IMR-90 (cell line): ENCODE results near the gene NPHS1. TPM values are rescaled to one million over a fixed set of nuclear protein-coding genes. Genes with fewer than 3 reads are reported as not detected.

Experiments used
- ATAC-seq: fragments of 200-7000 bp; cut with Tn5 transposase; 2 replicates; pipeline ENCODE4 v1.9.1; 2020; ENCODE audit warnings: low read depth, mild to moderate bottlenecking, moderate library complexity
- BruUV-seq: library from RNA; stranded (reverse); fragments of 400-500 nt; replicated peaks from 2 replicates; lab custom pipeline; 2021; lab: Mats Ljungman, UMichigan
- CTCF ChIA-PET: fragments of 300-600 bp; formaldehyde crosslinking; extraction: SDS; loops from one replicate; lab custom pipeline; 2021; ENCODE audit warnings: antibody characterized with exemption; lab: Yijun Ruan, JAX
- POLR2A ChIA-PET: fragments of 300-600 bp; sonication (Branson Sonifier 250); formaldehyde crosslinking; loops from one replicate; lab custom pipeline; 2022; ENCODE audit warnings: antibody characterized with exemption; ENCODE audit not compliant: unreplicated experiment; lab: Charles Lee
- DNase-seq: peaks from one replicate; pipeline ENCODE4 v3.0.0; 2013
- H2AFZ ChIP-seq: replicated peaks from 2 replicates; pipeline ENCODE3; 2013; ENCODE audit warnings: low read length, mild to moderate bottlenecking; ENCODE audit not compliant: poor library complexity
- H2AK5ac ChIP-seq: 2 replicates; pipeline ENCODE4 v1.6.1; 2013; ENCODE audit warnings: low read depth, low read length, inconsistent platforms
- H2AK9ac ChIP-seq: replicated peaks from 2 replicates; pipeline ENCODE3; 2013; ENCODE audit warnings: mild to moderate bottlenecking, low read depth, low read length, moderate library complexity; ENCODE audit not compliant: poor library complexity
- H2BK120ac ChIP-seq: 2 replicates; pipeline ENCODE4 v1.6.1; 2013; ENCODE audit warnings: low read depth, low read length, inconsistent platforms
- H2BK15ac ChIP-seq: 3 replicates; pipeline ENCODE4 v1.6.1; 2013; ENCODE audit warnings: low read depth, low read length, inconsistent platforms
- H2BK20ac ChIP-seq: 2 replicates; pipeline ENCODE4 v1.6.1; 2013; ENCODE audit warnings: low read depth, mild to moderate bottlenecking, inconsistent platforms, low read length, moderate library complexity
- H2BK5ac ChIP-seq: 2 replicates; pipeline ENCODE4 v1.6.1; 2013; ENCODE audit warnings: mild to moderate bottlenecking, low read depth, low read length, inconsistent platforms; ENCODE audit not compliant: poor library complexity, severe bottlenecking
- H3K14ac ChIP-seq: replicated peaks from 2 replicates; pipeline ENCODE4 v1.6.1; 2013; ENCODE audit warnings: low read depth, low read length, inconsistent platforms
- H3K18ac ChIP-seq: 2 replicates; pipeline ENCODE4 v1.6.1; 2013; ENCODE audit warnings: low read depth, low read length, control low read depth
- H3K23ac ChIP-seq: 2 replicates; pipeline ENCODE4 v1.6.1; 2013; ENCODE audit warnings: low read depth, low read length, inconsistent platforms
- H3K27ac ChIP-seq: 2 replicates; pipeline ENCODE4 v1.5.1; 2013; ENCODE audit warnings: mild to moderate bottlenecking, control low read depth, low read length; ENCODE audit not compliant: insufficient read depth
- H3K27me3 ChIP-seq: 2 replicates; pipeline ENCODE4 v1.6.1; 2013; ENCODE audit warnings: low read length; ENCODE audit not compliant: control insufficient read depth, insufficient read depth
- H3K36me3 ChIP-seq: 2 replicates; pipeline ENCODE4 v1.6.1; 2013; ENCODE audit warnings: low read length, mixed read lengths; ENCODE audit not compliant: control insufficient read depth, insufficient read depth
- H3K4ac ChIP-seq: 2 replicates; pipeline ENCODE4 v1.6.1; 2013; ENCODE audit warnings: low read depth, low read length, inconsistent platforms
- H3K4me1 ChIP-seq: 2 replicates; pipeline ENCODE4 v1.6.1; 2013; ENCODE audit warnings: low read length, mixed read lengths; ENCODE audit not compliant: control insufficient read depth, insufficient read depth
- H3K4me2 ChIP-seq: 2 replicates; pipeline ENCODE4 v1.6.1; 2013; ENCODE audit warnings: low read depth, mild to moderate bottlenecking, control low read depth, low read length, moderate library complexity
- H3K4me3 ChIP-seq: 2 replicates; pipeline ENCODE4 v1.5.1; 2013; ENCODE audit warnings: low read depth, mild to moderate bottlenecking, control low read depth, low read length, moderate library complexity; ENCODE audit not compliant: insufficient read depth
- H3K56ac ChIP-seq: 2 replicates; pipeline ENCODE4 v1.6.1; 2013; ENCODE audit warnings: low read length, inconsistent platforms; ENCODE audit not compliant: insufficient read depth; ENCODE audit errors: extremely low read depth
- H3K79me1 ChIP-seq, 2 experiments: 2 replicates each; pipeline ENCODE4 v1.6.1; 2013; ENCODE audit warnings: low read length in 2 of 2, inconsistent platforms in 1 of 2, low read depth in 1 of 2
- H3K9ac ChIP-seq: 2 replicates; pipeline ENCODE4 v1.6.1; 2013; ENCODE audit warnings: low read depth, low read length, control low read depth
- H3K9me1 ChIP-seq: 2 replicates; pipeline ENCODE4 v1.6.1; 2013; ENCODE audit warnings: low read length, inconsistent platforms; ENCODE audit not compliant: insufficient read depth
- H3K9me3 ChIP-seq: 2 replicates; pipeline ENCODE4 v1.6.1; 2013; ENCODE audit warnings: low read length; ENCODE audit not compliant: control insufficient read depth, insufficient read depth
- H4K20me1 ChIP-seq: 2 replicates; pipeline ENCODE4 v1.6.1; 2013; ENCODE audit warnings: low read length, inconsistent platforms; ENCODE audit not compliant: insufficient read depth
- H4K5ac ChIP-seq: 2 replicates; pipeline ENCODE4 v1.6.1; 2013; ENCODE audit warnings: mild to moderate bottlenecking, low read depth, low read length, control low read depth
- H4K8ac ChIP-seq, 2 experiments: 2 replicates each; pipeline ENCODE4 v1.6.1; 2013; ENCODE audit warnings: low read depth in 2 of 2, low read length in 2 of 2, control low read depth in 1 of 2, inconsistent platforms in 1 of 2
- H4K91ac ChIP-seq: 2 replicates; pipeline ENCODE4 v1.6.1; 2013; ENCODE audit warnings: low read depth, low read length, inconsistent platforms; ENCODE audit not compliant: insufficient read depth
- BHLHE40 ChIP-seq: fragments of 150-350 bp; IDR thresholded peaks from 2 replicates; pipeline ENCODE4 v1.6.1; 2016; ENCODE audit warnings: mild to moderate bottlenecking, low read depth, low read length
- CEBPB ChIP-seq: IDR thresholded peaks from 2 replicates; pipeline ENCODE4 v1.6.1; 2012; ENCODE audit warnings: low read depth, low read length, improper control_type of control experiment
- CHD1 ChIP-seq: IDR thresholded peaks from 2 replicates; pipeline ENCODE4 v1.6.1; 2012; ENCODE audit warnings: low read depth, low read length, improper control_type of control experiment
- CTCF ChIP-seq: conservative IDR thresholded peaks from 2 replicates; pipeline ENCODE4 v1.5.1; 2012; ENCODE audit warnings: mild to moderate bottlenecking, low read depth, low read length, improper control_type of control experiment
- ELK1 ChIP-seq: fragments of 150-350 bp; IDR thresholded peaks from 2 replicates; pipeline ENCODE4 v1.6.1; 2016; ENCODE audit warnings: low read depth, mild to moderate bottlenecking, low read length, moderate library complexity, borderline replicate concordance
- MAFK ChIP-seq: IDR thresholded peaks from 2 replicates; pipeline ENCODE4 v1.6.1; 2012; ENCODE audit warnings: low read depth, low read length, improper control_type of control experiment
- MAZ ChIP-seq: IDR thresholded peaks from 2 replicates; pipeline ENCODE4 v1.6.1; 2012; ENCODE audit warnings: low read depth, mild to moderate bottlenecking, low read length, improper control_type of control experiment, moderate library complexity, borderline replicate concordance
- MXI1 ChIP-seq: IDR thresholded peaks from 2 replicates; pipeline ENCODE4 v1.6.1; 2012; ENCODE audit warnings: low read depth, mild to moderate bottlenecking, low read length, moderate library complexity, borderline replicate concordance
- NFE2L2 ChIP-seq: fragments of 150-350 bp; IDR thresholded peaks from 2 replicates; pipeline ENCODE4 v1.6.1; 2016; ENCODE audit warnings: low read depth, mild to moderate bottlenecking, low read length
- POLR2A ChIP-seq: IDR thresholded peaks from 2 replicates; pipeline ENCODE4 v1.6.1; 2012; ENCODE audit warnings: mild to moderate bottlenecking, low read depth, low read length
- RAD21 ChIP-seq: IDR thresholded peaks from 2 replicates; pipeline ENCODE4 v1.6.1; 2012; ENCODE audit warnings: low read length, improper control_type of control experiment
- RCOR1 ChIP-seq: IDR thresholded peaks from 2 replicates; pipeline ENCODE4 v1.6.1; 2012; ENCODE audit warnings: mild to moderate bottlenecking, low read length, improper control_type of control experiment; ENCODE audit not compliant: insufficient replicate concordance
- RFX5 ChIP-seq: IDR thresholded peaks from 2 replicates; pipeline ENCODE4 v1.8.0; 2012; ENCODE audit warnings: low read depth, mild to moderate bottlenecking, low read length, moderate library complexity
- SMC3 ChIP-seq: fragments of 150-350 bp; IDR thresholded peaks from 2 replicates; pipeline ENCODE4 v1.6.1; 2016; ENCODE audit warnings: low read depth, mild to moderate bottlenecking, antibody characterized with exemption, low read length, moderate library complexity
- USF2 ChIP-seq: fragments of 150-350 bp; IDR thresholded peaks from 2 replicates; pipeline ENCODE4 v1.6.1; 2017; ENCODE audit warnings: mild to moderate bottlenecking, antibody characterized with exemption, low read length, low read depth
- WGBS, 2 experiments: methylation state at CpG; one replicate each; pipeline versions ENCODE4 v1.1.5 to v1.1.7; 2013; ENCODE audit warnings: missing lambda C conversion rate in 2 of 2; ENCODE audit not compliant: insufficient read length in 1 of 2; ENCODE audit errors: extremely low coverage in 2 of 2; 5-methylcytosine and 5-hydroxymethylcytosine counted together
- dilution Hi-C: fragments of 300-500 bp; cut with HindIII; formaldehyde crosslinking; loops from one replicate; pipeline ENCODE4 v1.14.3; 2018; ENCODE audit warnings: low sequenced_read_pairs; ENCODE audit not compliant: unreplicated experiment
- in situ Hi-C: fragments of 300-500 bp; cut with MboI; formaldehyde crosslinking; loops from 3 replicates; pipeline ENCODE4 v1.14.3; 2019; ENCODE audit warnings: low sequenced_read_pairs, inconsistent platforms, mixed read lengths
- intact Hi-C: fragments of 100-400 bp; cut with micrococcal nuclease; formaldehyde crosslinking; loops from 2 replicates; pipeline ENCODE4 v1.10.0; 2022
- polyA plus RNA-seq, 3 experiments: library from polyadenylated mRNA; depleted of rRNA; stranded (reverse); fragments of >200 nt; gene quantifications; 2 replicates each; pipeline ENCODE4 v1.2.3, GENCODE V29; 2012; ENCODE audit warnings: low replicate concordance in 1 of 3
- total RNA-seq: library from RNA; depleted of rRNA; stranded (reverse); fragments of >200 nt; gene quantifications from 2 replicates; pipeline ENCODE4 v1.2.3, GENCODE V29; 2012

The NPHS1 gene
- total and polyA plus RNA-seq, 2 of the 4 experiments (the other 2 are of a cell fraction): not detected

- BruUV-seq: no TSS peak
- Histone ChIP-seq H3K36me3 (peaks cover 31% of the 10 kb centered on the region), H3K27ac (no peak overlapping the region), H4K5ac (no peak overlapping the region), H3K56ac (no peak overlapping the region), H3K9me1 (no peaks in the 10 kb centered on the region), H3K4me1 (no peaks in the 10 kb centered on the region), H3K9ac (no peak overlapping the region), H3K18ac (no peak overlapping the region), H3K79me1 (peaks cover 0 to 8% of the 10 kb centered on the region in 2 experiments; a peak in 1 of 4 replicates), H3K23ac (no peak overlapping the region), H2AK9ac (no peak overlapping the region), H4K20me1 (no peaks in the 10 kb centered on the region), H3K4me3 (no peak overlapping the region), H3K27me3 (no peaks in the 10 kb centered on the region), H2BK20ac (no peak overlapping the region), H4K8ac (no peak overlapping the region), H2AFZ (no peak overlapping the region), H2BK15ac (no peak overlapping the region), H2AK5ac (no peak overlapping the region), H2BK120ac (no peak overlapping the region), H2BK5ac (no peak overlapping the region), H3K4ac (no peak overlapping the region), H3K14ac (no peak overlapping the region), H3K4me2 (no peak overlapping the region), H3K9me3 (no peaks in the 10 kb centered on the region), H4K91ac (no peak overlapping the region)
- DNase-seq (no peak), ATAC-seq (no peak)
- TF ChIP-seq NFE2L2 (no peak), RAD21 (no peak), POLR2A (no peak), CTCF (no peak), BHLHE40 (no peak), RCOR1 (no peak), CHD1 (no peak), SMC3 (no peak), USF2 (no peak), RFX5 (no peak), MAZ (no peak), ELK1 (no peak), MXI1 (no peak), MAFK (no peak), CEBPB (no peak)
- intact Hi-C loops (no loop called here), in situ Hi-C loops (loop anchor here (5.0 kb wide), 1 partner anchor 44 kb away; no protein-coding TSS in a partner anchor), dilution Hi-C loops (no loop called here)
- WGBS, 2 experiments: 96% methylated on average over 7 of the region's 9 CpGs; no CpG with 5 or more reads in 1 of the 2 experiments
- CTCF ChIA-PET: no interaction called here
- POLR2A ChIA-PET: no interaction called here
Observed at GRCh38 chr19:35888398-35888797, 36.1 kb upstream of the NPHS1 start.
